Mesodermal cell (in vitro differentiated cells): Measurements from ENCODE around the gene PHLDB2.

Source experiments
- H3K27ac ChIP-seq: 2 replicates; pipeline ENCODE4 v1.7.0; 2013; ENCODE audit warnings: mild to moderate bottlenecking, low read depth, low read length, moderate library complexity; ENCODE audit not compliant: severe bottlenecking
- H3K36me3 ChIP-seq: 2 replicates; pipeline ENCODE4 v1.7.1; 2013; ENCODE audit warnings: mild to moderate bottlenecking, low read length, moderate library complexity; ENCODE audit not compliant: control insufficient read depth, insufficient read depth
- H3K4me1 ChIP-seq: one replicate; pipeline ENCODE4 v1.7.1; 2013; ENCODE audit warnings: mild to moderate bottlenecking, low read length; ENCODE audit not compliant: insufficient read depth, control insufficient read depth, poor library complexity, severe bottlenecking
- H3K4me3 ChIP-seq: 2 replicates; pipeline ENCODE4 v1.7.0; 2013; ENCODE audit warnings: low read length, control low read depth, mild to moderate bottlenecking; ENCODE audit not compliant: insufficient read depth, poor library complexity, severe bottlenecking; ENCODE audit errors: extremely low read depth
- H3K9me3 ChIP-seq: 2 replicates; pipeline ENCODE4 v1.7.1; 2013; ENCODE audit warnings: mild to moderate bottlenecking, low read length, moderate library complexity; ENCODE audit not compliant: control insufficient read depth
- WGBS, 2 experiments: methylation state at CpG; one replicate each; pipeline ENCODE4 v1.1.5; 2013; ENCODE audit warnings: missing lambda C conversion rate in 2 of 2; ENCODE audit not compliant: insufficient coverage in 2 of 2; 5-methylcytosine and 5-hydroxymethylcytosine counted together

The PHLDB2 gene

GRCh38 chr3:111998636-111999483 lies 139.8 kb downstream of the PHLDB2 start, which contains the start of gene TAGLN3:
Gene TAGLN3 (plus strand): TSS chr3:111998922. CDS start chr3:111999423, 501 bp downstream.
- WGBS, 2 experiments, result 2 to 3% methylated on average over 26 of the region's 30 CpGs
- H3K27ac ChIP-seq, result peak within 1 kb of the TSS; percentile 41

GRCh38 chr3:111999484-112000324 lies 140.6 kb downstream of the PHLDB2 start:
- Histone ChIP-seq H3K36me3 (no peaks in the 10 kb centered on the region), H3K4me3 (peak overlapping the region; percentile 34), H3K27ac (peak overlapping the region; percentile 20), H3K9me3 (no peaks in the 10 kb centered on the region), H3K4me1 (peaks cover 17% of the 10 kb centered on the region)
- 4 to 7% methylated on average over 13 to 14 of the region's 19 CpGs for WGBS, 2 experiments

More at GRCh38 chr3:111998636-111999483, 139.8 kb downstream of the PHLDB2 start, which contains the start of gene TAGLN3:
- Histone ChIP-seq H3K4me3 (peak within 1 kb of the TSS; percentile 34), H3K4me1 (peaks cover 17% of the 10 kb centered on the region), H3K36me3 (no peaks in the 10 kb centered on the region), H3K9me3 (no peaks in the 10 kb centered on the region)

GRCh38 chr3:112000367-112000771 lies 141.3 kb downstream of the PHLDB2 start:
- H3K4me3 ChIP-seq, result no peak overlapping the region
- no peaks in the 10 kb centered on the region for H3K9me3 ChIP-seq
- no peak overlapping the region for H3K27ac ChIP-seq
- H3K36me3 ChIP-seq, result no peaks in the 10 kb centered on the region
- WGBS, 2 experiments, result 33 to 50% methylated on average over 1 to 2 of the region's 5 CpGs
- H3K4me1 ChIP-seq, result peaks cover 17% of the 10 kb centered on the region

- Histone ChIP-seq H3K27ac (no peak overlapping the region), H3K9me3 (no peaks in the 10 kb centered on the region), H3K36me3 (no peaks in the 10 kb centered on the region), H3K4me1 (peaks cover 17% of the 10 kb centered on the region), H3K4me3 (no peak overlapping the region)
- no CpG with 5 or more reads among the region's 2 CpGs for WGBS, 2 experiments
These were observed 141.9 kb downstream of the PHLDB2 start for GRCh38 chr3:112000966-112001365.

- WGBS, 2 experiments, result 87 to 91% methylated on average over 2 of the region's 2 CpGs
- no peak overlapping the region for H3K4me3 ChIP-seq
- no peaks in the 10 kb centered on the region for H3K9me3 ChIP-seq
- no peak overlapping the region for H3K27ac ChIP-seq
- no peaks in the 10 kb centered on the region for H3K36me3 ChIP-seq
- peaks cover 17% of the 10 kb centered on the region for H3K4me1 ChIP-seq
These were observed 142.5 kb downstream of the PHLDB2 start for GRCh38 chr3:112001526-112001925.

- no peaks in the 10 kb centered on the region for H3K9me3 ChIP-seq
- no peaks in the 10 kb centered on the region for H3K36me3 ChIP-seq
- WGBS, 2 experiments, result 56 to 65% methylated on average over 2 to 3 of the region's 8 CpGs
- H3K4me1 ChIP-seq, result peaks cover 18% of the 10 kb centered on the region
- no peak overlapping the region for H3K4me3 ChIP-seq
- H3K27ac ChIP-seq, result no peak overlapping the region
These were observed 143.3 kb downstream of the PHLDB2 start for GRCh38 chr3:112002096-112002971.

- Histone ChIP-seq H3K4me3 (no peak overlapping the region), H3K4me1 (peaks cover 25% of the 10 kb centered on the region), H3K27ac (no peak overlapping the region), H3K36me3 (no peaks in the 10 kb centered on the region), H3K9me3 (no peaks in the 10 kb centered on the region)
- 85 to 100% methylated on average over 1 of the region's 4 CpGs for WGBS, 2 experiments
These were observed 144.4 kb downstream of the PHLDB2 start for GRCh38 chr3:112003321-112004080.

GRCh38 chr3:112004187-112004586 lies 145.1 kb downstream of the PHLDB2 start:
- 85 to 100% methylated on average over 1 of the region's 2 CpGs for WGBS, 2 experiments
- Histone ChIP-seq H3K9me3 (no peaks in the 10 kb centered on the region), H3K4me3 (no peak overlapping the region), H3K4me1 (peaks cover 25% of the 10 kb centered on the region), H3K36me3 (no peaks in the 10 kb centered on the region), H3K27ac (no peak overlapping the region)

- no peak overlapping the region for H3K27ac ChIP-seq
- H3K4me3 ChIP-seq, result no peak overlapping the region
- H3K9me3 ChIP-seq, result no peaks in the 10 kb centered on the region
- 91 to 100% methylated on average over 2 of the region's 2 CpGs for WGBS, 2 experiments
- H3K36me3 ChIP-seq, result no peaks in the 10 kb centered on the region
- peaks cover 25% of the 10 kb centered on the region for H3K4me1 ChIP-seq
These were observed 145.6 kb downstream of the PHLDB2 start for GRCh38 chr3:112004669-112005068.
